Vagina (tissue), 2 donors: ENCODE results near the gene LPIN2. TPM values are rescaled to one million over a fixed set of nuclear protein-coding genes. Genes with fewer than 3 reads are reported as not detected.

Source experiments
- DNase-seq, 2 donors: peaks; one replicate each; pipeline ENCODE4 v3.0.0-alpha.2; 2017; ENCODE audit errors: extremely low spot score in 2 of 2
- H3K27ac ChIP-seq: fragments of 200-600 bp; sonication (generic); one replicate; pipeline ENCODE4 v1.5.1; 2019
- H3K27me3 ChIP-seq: fragments of 200-600 bp; sonication (generic); one replicate; pipeline ENCODE4 v1.5.1; 2019
- H3K36me3 ChIP-seq, 2 donors: fragments of 200-600 bp; sonication (generic); one replicate each; pipeline ENCODE4 v1.5.1; 2017 to 2019
- H3K4me1 ChIP-seq: fragments of 200-600 bp; sonication (generic); one replicate; pipeline ENCODE4 v1.5.1; 2019
- H3K4me3 ChIP-seq, 2 donors: fragments of 200-600 bp; sonication (generic); 1 replicate in 1 of 2; 2 replicates in 1 of 2; pipeline ENCODE4 v1.5.1; 2016 to 2019
- H3K9me3 ChIP-seq: fragments of 200-600 bp; sonication (generic); one replicate; pipeline ENCODE4 v1.5.1; 2019
- POLR2A ChIP-seq, 2 donors: fragments of 450-650 bp; IDR thresholded peaks; one replicate each; pipeline ENCODE4 v1.6.1; 2017; ENCODE audit warnings: antibody characterized with exemption in 2 of 2, mild to moderate bottlenecking in 2 of 2, moderate library complexity in 2 of 2
- POLR2AphosphoS5 ChIP-seq, 2 donors: sonication (generic); formaldehyde crosslinking; IDR thresholded peaks; one replicate each; pipeline ENCODE4 v1.9.0; 2017; ENCODE audit warnings: antibody characterized with exemption in 2 of 2, mild to moderate bottlenecking in 2 of 2, low read depth in 1 of 2; ENCODE audit not compliant: insufficient read depth in 1 of 2
- intact Hi-C: fragments of 100-400 bp; cut with DNase I; formaldehyde crosslinking; loops from one replicate; pipeline ENCODE4 v1.15.1; 2023
- total RNA-seq: library from RNA; depleted of rRNA; stranded (reverse); fragments of >200 nt; gene quantifications from one replicate; pipeline ENCODE4 v1.2.3, GENCODE V29; 2016
- TF ChIP-seq, protein P1 (sequence below), 3 experiments: fragments of 450-650 bp in 2 of 3; fragments of 200-600 bp in 1 of 3; sonication (generic) in 1 of 3; IDR thresholded peaks; one replicate each; pipeline ENCODE4 v1.5.1; 2017 to 2019; ENCODE audit warnings: antibody characterized with exemption in 3 of 3, mild to moderate bottlenecking in 2 of 3, moderate library complexity in 2 of 3

LPIN2 gene
- total RNA-seq, 1 donor from 2014 or later, result 19.4 TPM

DNA sequence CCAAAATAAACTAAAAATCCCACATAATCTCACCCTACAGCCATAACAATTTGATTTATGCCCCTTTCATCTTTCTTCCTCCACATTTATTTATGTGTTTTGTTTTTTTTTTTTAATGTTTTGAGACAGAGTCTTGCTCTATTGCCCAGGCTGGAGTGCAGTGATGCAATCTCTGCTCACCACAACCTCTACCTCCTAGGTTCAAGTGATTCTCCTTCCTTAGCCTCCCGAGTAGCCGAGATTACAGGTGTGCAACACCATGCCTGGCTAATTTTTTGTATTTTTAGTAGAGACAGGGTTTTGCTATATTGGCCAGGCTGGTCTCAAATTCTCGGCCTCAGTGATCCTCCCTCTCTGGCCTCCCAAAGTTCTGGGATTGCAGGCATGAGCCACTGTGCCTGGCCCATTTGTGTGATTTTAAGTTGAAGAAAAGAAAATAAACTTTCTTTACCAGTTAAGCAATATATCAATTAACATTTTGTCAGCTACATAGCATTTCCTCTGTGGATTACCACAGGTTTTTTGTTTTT is 35.9 kb upstream of the LPIN2 start:
- no peaks in the 10 kb centered on the region for H3K27me3 ChIP-seq
- H3K4me3 ChIP-seq, result no peak overlapping the region
- intact Hi-C loops, result no loop called here
- no peaks in the 10 kb centered on the region for H3K36me3 ChIP-seq
- H3K9me3 ChIP-seq, result no peaks in the 10 kb centered on the region
- no peak for DNase-seq
- no peak overlapping the region for H3K27ac ChIP-seq
- H3K4me1 ChIP-seq, result no peaks in the 10 kb centered on the region
- TF ChIP-seq POLR2AphosphoS5 (IDR thresholded peaks at IDR 0.05; ENCODE audit: insufficient read depth in 1 of 2, low read depth in 1 of 2), result no peak

GRCh38 chr18:3048121-3048520 is 35.2 kb upstream of the LPIN2 start:
- DNase-seq, result no peak
- TF ChIP-seq POLR2A (IDR thresholded peaks at IDR 0.05), result no peak
- no peak for TF ChIP-seq POLR2AphosphoS5 (IDR thresholded peaks at IDR 0.05; ENCODE audit: insufficient read depth in 1 of 2, low read depth in 1 of 2)
- TF ChIP-seq, protein P1, sequence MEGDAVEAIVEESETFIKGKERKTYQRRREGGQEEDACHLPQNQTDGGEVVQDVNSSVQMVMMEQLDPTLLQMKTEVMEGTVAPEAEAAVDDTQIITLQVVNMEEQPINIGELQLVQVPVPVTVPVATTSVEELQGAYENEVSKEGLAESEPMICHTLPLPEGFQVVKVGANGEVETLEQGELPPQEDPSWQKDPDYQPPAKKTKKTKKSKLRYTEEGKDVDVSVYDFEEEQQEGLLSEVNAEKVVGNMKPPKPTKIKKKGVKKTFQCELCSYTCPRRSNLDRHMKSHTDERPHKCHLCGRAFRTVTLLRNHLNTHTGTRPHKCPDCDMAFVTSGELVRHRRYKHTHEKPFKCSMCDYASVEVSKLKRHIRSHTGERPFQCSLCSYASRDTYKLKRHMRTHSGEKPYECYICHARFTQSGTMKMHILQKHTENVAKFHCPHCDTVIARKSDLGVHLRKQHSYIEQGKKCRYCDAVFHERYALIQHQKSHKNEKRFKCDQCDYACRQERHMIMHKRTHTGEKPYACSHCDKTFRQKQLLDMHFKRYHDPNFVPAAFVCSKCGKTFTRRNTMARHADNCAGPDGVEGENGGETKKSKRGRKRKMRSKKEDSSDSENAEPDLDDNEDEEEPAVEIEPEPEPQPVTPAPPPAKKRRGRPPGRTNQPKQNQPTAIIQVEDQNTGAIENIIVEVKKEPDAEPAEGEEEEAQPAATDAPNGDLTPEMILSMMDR (IDR thresholded peaks at IDR 0.05), result no peak
- no peak overlapping the region for H3K4me3 ChIP-seq
- H3K27me3 ChIP-seq, result no peaks in the 10 kb centered on the region
- intact Hi-C loops, result no loop called here
- H3K36me3 ChIP-seq, result no peaks in the 10 kb centered on the region
- H3K9me3 ChIP-seq, result no peaks in the 10 kb centered on the region
- no peak overlapping the region for H3K27ac ChIP-seq
- H3K4me1 ChIP-seq, result no peaks in the 10 kb centered on the region

GRCh38 chr18:3046216-3046808 is 33.4 kb upstream of the LPIN2 start:
- no peak for DNase-seq
- intact Hi-C loops, result no loop called here
- H3K27ac ChIP-seq, result no peak overlapping the region

GRCh38 chr18:3044931-3045698 is 32.2 kb upstream of the LPIN2 start:
- no peak for TF ChIP-seq POLR2AphosphoS5 (IDR thresholded peaks at IDR 0.05; ENCODE audit: insufficient read depth in 1 of 2, low read depth in 1 of 2)
- TF ChIP-seq, protein P1 (IDR thresholded peaks at IDR 0.05), result no peak
- TF ChIP-seq POLR2A (IDR thresholded peaks at IDR 0.05), result no peak
- DNase-seq, result no peak
- H3K36me3 ChIP-seq, result no peaks in the 10 kb centered on the region

More at GRCh38 chr18:3046216-3046808, 33.4 kb upstream of the LPIN2 start:
- Histone ChIP-seq H3K27me3 (no peaks in the 10 kb centered on the region), H3K9me3 (no peaks in the 10 kb centered on the region), H3K36me3 (no peaks in the 10 kb centered on the region), H3K4me1 (no peaks in the 10 kb centered on the region), H3K4me3 (no peak overlapping the region)
- TF ChIP-seq, protein P1 (IDR thresholded peaks at IDR 0.05), result no peak
- no peak for TF ChIP-seq POLR2AphosphoS5 (IDR thresholded peaks at IDR 0.05; ENCODE audit: insufficient read depth in 1 of 2, low read depth in 1 of 2)
- no peak for TF ChIP-seq POLR2A (IDR thresholded peaks at IDR 0.05)

GRCh38 chr18:3042379-3042778 is 29.4 kb upstream of the LPIN2 start:
- H3K9me3 ChIP-seq, result no peaks in the 10 kb centered on the region
- no peaks in the 10 kb centered on the region for H3K36me3 ChIP-seq
- DNase-seq, result no peak
- no peaks in the 10 kb centered on the region for H3K27me3 ChIP-seq
- H3K4me3 ChIP-seq, result no peak overlapping the region
- H3K4me1 ChIP-seq, result no peaks in the 10 kb centered on the region
- intact Hi-C loops, result no loop called here
- no peak overlapping the region for H3K27ac ChIP-seq
- TF ChIP-seq POLR2AphosphoS5 (IDR thresholded peaks at IDR 0.05; ENCODE audit: insufficient read depth in 1 of 2, low read depth in 1 of 2) (no peak), POLR2A (IDR thresholded peaks at IDR 0.05) (no peak)
- TF ChIP-seq, protein P1 (IDR thresholded peaks at IDR 0.05), result no peak

More at GRCh38 chr18:3044931-3045698, 32.2 kb upstream of the LPIN2 start:
- no peaks in the 10 kb centered on the region for H3K27me3 ChIP-seq
- no peaks in the 10 kb centered on the region for H3K9me3 ChIP-seq
- H3K4me1 ChIP-seq, result no peaks in the 10 kb centered on the region
- no peak overlapping the region for H3K4me3 ChIP-seq
- intact Hi-C loops, result no loop called here
- H3K27ac ChIP-seq, result no peak overlapping the region
